ENCODE measurements around the gene MITF.

Gene MITF

GRCh38 chr3:69729147-69729919 lies 9.9 kb upstream of the MITF start:
- no peak for DNase-seq

- no peak for DNase-seq
These were observed 8.2 kb upstream of the MITF start for GRCh38 chr3:69731080-69731479.

GRCh38 chr3:69735893-69736292 lies 3.4 kb upstream of the MITF start:
- no peak for DNase-seq

GRCh38 chr3:69737392-69737791 lies 1.9 kb upstream of the MITF start:
- DNase-seq = no peak

GRCh38 chr3:69738315-69738714 lies 949 bp upstream of the MITF start:
- no peak for DNase-seq

GRCh38 chr3:69738859-69739203 lies 433 bp upstream of the MITF start:
- DNase-seq = no peak

GRCh38 chr3:69740103-69741021 lies 1.1 kb downstream of the MITF start:
- DNase-seq = no peak

- no peak for DNase-seq
These were observed 1.9 kb downstream of the MITF start for GRCh38 chr3:69741032-69741767.

- DNase-seq = no peak
These were observed 3.1 kb downstream of the MITF start for GRCh38 chr3:69742391-69742790.

GRCh38 chr3:69743975-69744906 lies 5.0 kb downstream of the MITF start:
- DNase-seq = no peak

GRCh38 chr3:69745505-69745904 lies 6.2 kb downstream of the MITF start:
- DNase-seq = no peak

- no peak for DNase-seq
These were observed 6.9 kb downstream of the MITF start for GRCh38 chr3:69746119-69746518.

- DNase-seq = no peak
These were observed 8.4 kb downstream of the MITF start for GRCh38 chr3:69747511-69748258.

- DNase-seq = no peak
These were observed 9.2 kb downstream of the MITF start for GRCh38 chr3:69748503-69748902.

- DNase-seq = no peak
These were observed 10.2 kb downstream of the MITF start for GRCh38 chr3:69749461-69749860.

GRCh38 chr3:69750549-69750948 lies 11.3 kb downstream of the MITF start:
- DNase-seq = no peak

- no peak for DNase-seq
These were observed 11.8 kb downstream of the MITF start for GRCh38 chr3:69751074-69751476.

GRCh38 chr3:69752241-69752640 lies 13.0 kb downstream of the MITF start:
- no peak for DNase-seq

GRCh38 chr3:69753179-69753775 lies 14.0 kb downstream of the MITF start:
- DNase-seq = no peak

- DNase-seq = no peak
These were observed 16.5 kb downstream of the MITF start for GRCh38 chr3:69755795-69756194.
